Activated CD4-positive, alpha-beta T cell treated with anti-CD3 and anti-CD28 coated beads, Interleukin-2, amount 50 U/mL, for 16 hours (primary cell): Measurements from ENCODE around the gene CHST11.
"Not testable (repeated sequence)": the region's sequence is repeated elsewhere in the genome, so short reads cannot be mapped to it uniquely, and the experiment has no call there.

Experiments used
- DNase-seq: peaks from one replicate; pipeline ENCODE4 v3.0.0-alpha.2; 2020

CHST11 gene

GRCh38 chr12:104610513-104611235 lies 153.9 kb downstream of the CHST11 start:
- no peak for DNase-seq

DNA sequence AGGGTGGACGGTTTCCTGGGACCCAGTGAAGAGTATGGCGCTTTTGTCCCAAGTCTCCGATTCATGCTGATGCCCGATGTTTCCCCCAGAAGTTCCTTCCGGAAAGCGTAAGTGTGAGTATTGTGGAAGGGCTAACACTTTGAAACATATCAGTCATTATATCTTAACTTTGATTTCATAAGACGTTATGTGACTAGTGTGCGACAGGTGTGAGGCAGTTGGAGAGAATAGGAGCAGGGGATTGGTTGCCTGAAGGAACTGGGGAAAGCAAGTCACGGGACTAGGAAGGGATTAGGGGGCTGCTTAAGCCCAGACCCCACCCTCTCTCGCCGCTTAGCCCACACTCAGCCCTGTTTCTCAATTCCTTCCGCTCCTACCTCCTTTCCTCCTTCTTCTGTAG lies 154.9 kb downstream of the CHST11 start:
- no peak for DNase-seq

DNA sequence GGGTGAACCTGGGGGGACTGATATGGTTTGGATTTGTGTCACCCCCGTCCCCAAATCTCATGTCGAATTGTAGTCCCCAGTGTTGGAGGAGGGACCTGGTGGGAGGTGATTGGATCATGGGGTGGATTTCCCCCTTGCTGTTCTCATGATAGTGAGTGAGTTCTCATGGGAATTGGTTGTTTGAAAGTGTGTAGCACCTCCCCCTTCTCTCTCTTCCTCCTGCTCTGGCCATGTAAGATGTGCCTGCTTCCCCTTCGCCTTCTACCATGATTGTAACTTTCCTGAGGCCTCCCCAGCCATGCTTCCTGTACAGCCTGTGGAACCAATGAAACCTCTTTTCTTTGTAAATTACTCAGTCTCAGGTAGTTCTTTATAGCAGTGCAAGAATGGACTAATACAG lies 156.6 kb downstream of the CHST11 start:
- DNase-seq = not testable (repeated sequence)

DNA sequence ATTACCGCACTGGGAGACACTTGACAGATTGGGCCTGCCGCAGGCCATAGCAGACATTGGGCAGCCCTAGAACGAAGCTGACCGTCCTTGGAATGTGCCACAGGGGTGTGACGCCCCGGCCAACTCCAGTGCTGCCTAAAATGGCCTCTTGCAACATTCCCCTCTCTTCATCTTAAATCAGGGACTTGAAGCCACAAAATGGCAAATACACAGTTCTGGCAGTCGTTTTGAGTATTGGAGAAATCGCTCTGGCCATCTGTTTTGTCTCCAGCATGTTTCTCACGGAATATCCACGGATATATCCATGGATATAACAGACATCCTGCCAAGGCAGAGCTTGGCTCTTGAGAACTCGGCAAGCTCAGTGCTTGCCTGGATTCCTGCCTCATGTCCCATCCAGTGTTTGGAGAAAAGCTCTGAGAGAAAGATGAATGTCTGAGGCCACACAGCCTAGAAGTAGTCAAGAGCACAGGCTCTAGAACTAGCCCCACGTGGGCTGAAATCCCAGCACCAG lies 158.4 kb downstream of the CHST11 start:
- no peak for DNase-seq

- DNase-seq = no peak
These were observed 161.9 kb downstream of the CHST11 start for GRCh38 chr12:104618691-104619090.

DNA sequence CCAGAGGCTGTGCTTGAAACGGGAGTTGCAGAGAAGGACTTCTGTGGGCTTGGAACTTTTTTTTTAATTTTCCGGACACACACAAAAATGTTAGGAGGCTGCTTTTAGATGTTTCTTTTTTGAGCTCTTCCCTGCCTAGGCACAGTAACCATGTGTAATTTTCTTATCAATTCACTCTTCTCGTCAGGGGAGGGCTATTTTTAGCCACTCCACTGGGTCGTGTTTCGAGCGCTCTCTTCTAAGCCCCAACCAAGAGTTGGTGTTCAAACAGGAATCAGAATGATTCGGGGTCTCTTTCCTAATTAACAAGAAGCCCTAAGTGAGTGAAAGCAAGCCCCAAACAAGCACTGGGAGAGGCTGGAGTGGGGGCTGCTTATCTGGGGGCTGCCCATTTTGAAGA lies 162.6 kb downstream of the CHST11 start:
- DNase-seq = no peak

DNA sequence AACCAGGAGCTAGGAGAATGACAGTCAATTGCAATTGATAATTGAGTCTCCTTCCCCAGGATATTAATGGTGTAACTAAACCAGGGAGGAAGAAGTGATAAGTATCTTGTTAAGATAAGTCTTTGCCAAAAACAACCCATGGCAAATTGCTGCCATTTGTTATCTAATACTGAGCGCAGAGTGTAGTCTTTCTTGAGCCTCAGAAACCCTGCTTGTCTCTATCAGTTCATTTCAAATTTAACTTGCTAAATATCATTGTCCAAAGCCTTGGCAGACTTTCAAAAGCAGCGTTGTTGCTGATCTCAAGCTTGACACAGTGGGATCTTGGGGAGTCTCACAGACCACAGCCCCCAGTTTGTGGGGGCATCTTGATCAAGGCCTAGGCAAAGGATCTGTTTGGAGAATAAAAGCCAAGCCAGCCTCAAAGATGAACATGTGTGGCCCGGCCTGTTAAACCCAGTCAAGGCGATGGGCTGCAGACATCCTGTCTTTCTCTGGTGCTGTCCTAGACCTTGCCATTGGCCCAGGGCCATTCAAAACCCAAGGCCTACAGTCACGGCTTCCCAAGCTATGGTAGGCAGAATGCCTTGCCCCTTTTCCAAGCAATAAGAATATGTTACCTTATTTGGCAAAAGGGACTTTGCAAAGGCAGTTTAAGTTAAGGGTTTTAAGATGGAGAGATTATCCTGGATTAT lies 164.2 kb downstream of the CHST11 start:
- no peak for DNase-seq

DNA sequence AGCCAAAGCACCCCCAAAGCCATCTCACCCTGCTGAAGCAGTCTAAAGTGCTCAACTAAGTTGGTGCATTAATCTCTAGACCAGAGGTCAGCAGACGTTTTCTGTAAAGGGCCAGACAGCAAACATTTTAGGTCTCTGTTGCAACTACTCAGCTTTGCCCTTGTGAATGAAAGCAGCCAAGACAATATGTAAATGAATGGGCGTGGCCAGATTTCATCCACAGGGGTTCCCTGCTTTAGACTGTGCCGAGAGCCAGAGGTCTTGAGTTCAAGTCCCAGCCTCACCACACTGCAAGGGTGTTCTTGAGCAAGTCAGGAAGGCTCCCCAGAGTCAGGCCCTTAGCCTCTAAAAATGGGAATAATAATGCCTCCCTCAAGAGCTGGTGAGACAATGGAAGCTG lies 166.2 kb downstream of the CHST11 start:
- no peak for DNase-seq

GRCh38 chr12:104623883-104624282 lies 167.1 kb downstream of the CHST11 start:
- DNase-seq = no peak

GRCh38 chr12:104624529-104624928 lies 167.8 kb downstream of the CHST11 start:
- DNase-seq = no peak

- DNase-seq = no peak
These were observed 169.5 kb downstream of the CHST11 start for GRCh38 chr12:104626069-104626837.

DNA sequence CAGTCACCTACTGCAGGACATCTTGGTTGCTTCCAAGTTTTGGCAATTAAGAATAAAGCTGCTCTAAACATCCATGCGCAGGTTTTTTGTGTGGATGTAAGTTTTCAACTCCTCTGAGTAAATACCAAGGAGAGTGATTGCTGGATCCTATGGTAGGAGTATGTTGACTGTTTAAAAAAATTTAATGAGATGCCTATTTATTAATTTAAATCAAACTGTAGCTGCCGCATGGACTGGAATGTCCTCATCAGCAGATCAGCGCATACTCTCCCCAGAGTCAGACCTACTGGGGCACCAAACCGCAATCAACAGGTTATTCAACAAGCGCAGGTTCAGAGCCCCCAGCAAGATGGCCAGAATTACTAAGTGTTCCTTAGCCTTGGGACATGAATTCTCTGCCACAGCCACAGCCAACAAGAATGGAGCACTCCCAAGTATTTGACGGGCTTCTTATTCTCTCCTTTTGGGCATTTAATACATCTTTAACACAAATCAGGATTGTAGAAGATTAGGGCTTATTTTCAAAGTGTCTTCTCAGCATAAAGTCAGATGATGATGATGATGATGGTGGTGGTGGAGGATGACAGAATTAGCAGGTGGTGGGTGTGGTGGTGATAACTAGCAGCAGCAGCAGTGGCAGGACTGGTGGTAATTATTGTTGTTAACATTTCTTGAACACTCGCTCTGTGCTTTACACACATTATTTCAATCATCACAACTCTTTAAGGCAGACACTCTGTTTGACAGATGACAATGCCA lies 170.7 kb downstream of the CHST11 start:
- DNase-seq = no peak

- DNase-seq = no peak
These were observed 171.5 kb downstream of the CHST11 start for GRCh38 chr12:104627990-104628830.

GRCh38 chr12:104628831-104629135 lies 172.0 kb downstream of the CHST11 start:
- no peak for DNase-seq

GRCh38 chr12:104630230-104630670 lies 173.5 kb downstream of the CHST11 start:
- DNase-seq = no peak

GRCh38 chr12:104631867-104632266 lies 175.1 kb downstream of the CHST11 start:
- DNase-seq = no peak

DNA sequence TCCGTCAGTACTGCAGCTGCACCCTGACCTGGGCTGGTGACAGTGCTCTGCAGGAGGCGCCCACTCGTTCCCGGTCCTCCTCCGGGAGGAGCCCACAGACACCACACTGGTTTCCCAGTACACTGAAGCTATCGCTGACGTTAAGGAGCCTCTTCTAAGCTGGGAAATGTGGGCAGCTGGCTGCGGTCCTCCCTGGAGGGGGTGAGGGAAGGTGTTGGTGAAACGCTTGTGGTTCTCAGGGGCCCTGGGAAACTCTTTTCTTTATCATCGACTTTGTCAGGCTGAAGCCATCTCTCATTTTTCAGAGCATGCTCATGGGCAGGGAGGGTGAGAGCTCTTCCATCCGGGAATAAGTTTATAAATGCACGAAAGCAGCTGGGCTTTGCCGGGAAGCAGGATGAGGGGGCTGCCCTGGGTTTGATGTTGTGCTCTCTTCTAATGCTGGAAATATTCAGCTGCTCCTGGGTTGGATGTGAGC lies 176.0 kb downstream of the CHST11 start:
- DNase-seq = no peak

DNA sequence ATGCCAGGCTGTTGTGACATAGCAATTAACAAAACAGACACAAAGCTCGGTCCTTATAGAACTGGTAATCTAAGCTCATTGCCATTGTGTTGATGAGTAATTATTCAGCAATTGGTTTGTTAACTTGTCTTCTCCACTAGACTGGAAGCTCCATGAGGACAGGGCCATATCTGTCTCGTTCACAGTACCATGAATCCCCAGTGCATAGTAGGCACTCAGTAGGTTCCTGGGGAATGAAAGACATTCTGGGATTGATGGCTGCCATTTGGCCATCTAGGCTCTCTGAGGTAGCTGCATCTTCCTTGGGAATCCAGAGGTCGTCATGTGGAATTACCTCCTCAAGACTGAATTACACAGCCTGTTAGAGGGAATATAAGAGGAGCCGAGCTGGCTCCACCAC lies 177.3 kb downstream of the CHST11 start:
- no peak for DNase-seq

- DNase-seq = no peak
These were observed 178.1 kb downstream of the CHST11 start for GRCh38 chr12:104634852-104635251.

GRCh38 chr12:104635607-104636343 lies 179.0 kb downstream of the CHST11 start:
- no peak for DNase-seq

DNA sequence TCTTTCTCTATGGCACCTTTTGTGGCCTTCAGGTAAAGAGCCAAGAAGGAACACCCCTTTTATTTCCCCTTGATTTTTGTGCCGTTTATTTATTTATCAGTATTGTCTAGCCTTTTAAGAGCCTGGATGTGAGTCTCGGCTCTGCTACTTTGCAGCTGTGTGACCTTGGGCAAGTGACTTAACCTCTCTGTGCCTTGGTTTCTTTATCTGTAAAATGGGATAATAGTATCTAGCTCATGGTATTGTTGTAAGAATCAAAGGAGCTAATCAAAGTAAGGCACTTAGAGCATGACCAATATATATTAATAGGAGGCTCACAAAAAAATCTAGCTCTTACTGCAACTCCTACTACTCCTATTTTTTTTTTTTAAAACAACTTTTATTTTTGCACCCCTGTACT lies 179.7 kb downstream of the CHST11 start:
- DNase-seq = no peak
